Measurements from ENCODE around the gene DHX29. TPM values are rescaled to one million over a fixed set of nuclear protein-coding genes. Genes with fewer than 3 reads are reported as not detected.

Gene DHX29
- total RNA-seq, 4 donors from 2014 or later: 16.5 to 32.9 (median 25.9) TPM

DNA sequence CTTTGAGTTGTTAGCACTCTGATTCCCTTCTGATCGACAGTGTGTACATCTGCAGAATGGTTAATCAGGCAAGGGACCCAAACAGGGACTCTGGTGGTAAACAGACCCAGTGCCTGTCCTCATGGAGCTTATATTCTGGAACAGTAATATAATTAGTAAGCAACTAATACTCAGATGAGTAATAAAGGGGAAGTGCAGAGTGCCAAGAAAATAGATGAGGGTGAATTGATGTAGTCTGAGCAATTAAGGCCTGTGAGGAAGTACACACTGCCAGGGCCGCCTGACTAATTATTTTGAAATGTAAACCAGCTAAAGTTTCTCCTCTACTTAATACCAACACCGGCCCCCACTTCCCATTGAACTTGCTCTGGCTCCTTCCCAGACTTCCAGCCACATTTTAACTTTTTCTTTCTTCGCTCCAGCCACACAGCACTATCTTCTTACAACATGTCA, 4.2 kb downstream of the DHX29 start:
- Histone ChIP-seq H3K36me3 (peaks cover 10% of the 10 kb centered on the region), H3K27ac (no peak overlapping the region), H3K4me3 (no peak overlapping the region), H3K9me3 (no peaks in the 10 kb centered on the region), H3K4me1 (peaks cover 38% of the 10 kb centered on the region), H3K27me3 (no peaks in the 10 kb centered on the region)
- 46% methylated on average over 4 of the region's 4 CpGs for WGBS
- TF ChIP-seq EP300 (IDR thresholded peaks at IDR 0.05) (no peak), POLR2AphosphoS5 (IDR thresholded peaks at IDR 0.05) (no peak), POLR2A (IDR thresholded peaks at IDR 0.05) (no peak)
- TF ChIP-seq, protein P1, sequence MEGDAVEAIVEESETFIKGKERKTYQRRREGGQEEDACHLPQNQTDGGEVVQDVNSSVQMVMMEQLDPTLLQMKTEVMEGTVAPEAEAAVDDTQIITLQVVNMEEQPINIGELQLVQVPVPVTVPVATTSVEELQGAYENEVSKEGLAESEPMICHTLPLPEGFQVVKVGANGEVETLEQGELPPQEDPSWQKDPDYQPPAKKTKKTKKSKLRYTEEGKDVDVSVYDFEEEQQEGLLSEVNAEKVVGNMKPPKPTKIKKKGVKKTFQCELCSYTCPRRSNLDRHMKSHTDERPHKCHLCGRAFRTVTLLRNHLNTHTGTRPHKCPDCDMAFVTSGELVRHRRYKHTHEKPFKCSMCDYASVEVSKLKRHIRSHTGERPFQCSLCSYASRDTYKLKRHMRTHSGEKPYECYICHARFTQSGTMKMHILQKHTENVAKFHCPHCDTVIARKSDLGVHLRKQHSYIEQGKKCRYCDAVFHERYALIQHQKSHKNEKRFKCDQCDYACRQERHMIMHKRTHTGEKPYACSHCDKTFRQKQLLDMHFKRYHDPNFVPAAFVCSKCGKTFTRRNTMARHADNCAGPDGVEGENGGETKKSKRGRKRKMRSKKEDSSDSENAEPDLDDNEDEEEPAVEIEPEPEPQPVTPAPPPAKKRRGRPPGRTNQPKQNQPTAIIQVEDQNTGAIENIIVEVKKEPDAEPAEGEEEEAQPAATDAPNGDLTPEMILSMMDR (IDR thresholded peaks at IDR 0.05): no peak
- DNase-seq (ENCODE audit: low spot score in 2 of 2): no peak

DNA sequence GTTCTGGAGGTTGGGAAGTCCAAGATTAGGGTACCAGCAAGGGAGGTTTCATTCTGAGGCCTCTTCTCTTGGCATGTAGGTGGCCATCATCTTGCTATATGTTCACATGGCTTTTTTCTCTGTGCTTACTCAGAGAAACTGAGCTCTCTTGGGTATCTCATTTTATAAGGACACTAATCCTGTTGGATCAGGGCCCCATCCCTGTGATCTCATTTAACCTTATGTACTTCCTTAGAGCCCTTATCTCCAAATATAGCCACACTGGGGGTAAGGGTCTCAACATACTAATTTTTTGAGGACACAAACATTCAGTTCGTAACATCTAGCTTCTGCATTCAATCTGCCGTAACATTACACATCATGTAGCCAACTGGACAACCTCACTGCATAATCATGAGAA, 6.6 kb downstream of the DHX29 start:
- peaks cover 27% of the 10 kb centered on the region for H3K4me1 ChIP-seq
- TF ChIP-seq, protein P1 (IDR thresholded peaks at IDR 0.05): no peak
- TF ChIP-seq POLR2AphosphoS5 (IDR thresholded peaks at IDR 0.05) (no peak), EP300 (IDR thresholded peaks at IDR 0.05) (no peak), POLR2A (IDR thresholded peaks at IDR 0.05) (no peak)
- DNase-seq (ENCODE audit: low spot score in 2 of 2): no peak
- WGBS: 100% methylated on average over 2 of the region's 2 CpGs
- no peaks in the 10 kb centered on the region for H3K27me3 ChIP-seq
- no peak overlapping the region for H3K27ac ChIP-seq
- H3K36me3 ChIP-seq: peaks cover 12% of the 10 kb centered on the region
- no peaks in the 10 kb centered on the region for H3K9me3 ChIP-seq
- no peak overlapping the region for H3K4me3 ChIP-seq

DNA sequence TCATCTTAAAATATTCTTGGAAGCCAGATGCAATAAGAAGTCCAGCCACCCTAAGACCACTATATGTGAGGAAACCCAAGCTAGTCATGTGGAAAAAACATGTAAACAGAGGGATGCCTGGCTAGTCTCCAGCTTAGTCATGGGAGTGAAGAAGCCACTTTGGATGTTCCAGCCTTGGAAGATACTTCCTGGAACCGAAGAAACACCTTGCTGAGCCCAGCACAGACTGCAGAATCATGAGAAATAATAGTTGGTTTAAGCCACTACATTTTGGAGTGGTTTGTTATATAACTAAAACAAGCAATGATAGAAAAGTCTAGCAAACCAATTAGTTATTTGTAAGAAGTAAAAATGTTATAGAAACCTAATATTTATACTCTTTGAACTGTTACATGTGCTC, 12.6 kb downstream of the DHX29 start:
- TF ChIP-seq EP300 (IDR thresholded peaks at IDR 0.05) (no peak), POLR2A (IDR thresholded peaks at IDR 0.05) (no peak), POLR2AphosphoS5 (IDR thresholded peaks at IDR 0.05) (no peak)
- TF ChIP-seq, protein P1 (IDR thresholded peaks at IDR 0.05): no peak
- DNase-seq (ENCODE audit: low spot score in 2 of 2): no peak
- WGBS: 97% methylated on average over 1 of the region's 1 CpG
- H3K27ac ChIP-seq: no peak overlapping the region
- no peak overlapping the region for H3K4me3 ChIP-seq
- no peaks in the 10 kb centered on the region for H3K27me3 ChIP-seq
- H3K36me3 ChIP-seq: peaks cover 59% of the 10 kb centered on the region
- no peaks in the 10 kb centered on the region for H3K9me3 ChIP-seq
- no peaks in the 10 kb centered on the region for H3K4me1 ChIP-seq

DNA sequence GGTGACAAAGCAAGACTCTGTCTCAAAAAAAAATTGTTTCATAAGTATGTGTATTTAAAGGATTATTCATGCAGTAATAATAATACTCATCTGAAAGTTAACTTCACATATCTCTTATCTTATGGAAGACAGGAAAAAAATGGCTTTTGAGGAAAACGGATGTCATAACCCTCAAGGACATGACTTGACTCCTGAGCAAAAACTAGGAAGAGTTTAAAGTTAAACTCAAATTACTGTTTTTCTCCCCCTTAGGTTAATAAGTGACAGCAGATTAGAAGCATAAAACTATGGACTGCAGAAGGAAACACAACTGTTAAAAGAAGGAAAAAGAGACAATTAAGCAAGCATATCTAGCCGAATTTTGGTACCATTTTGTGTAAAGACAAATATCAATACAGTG, 16.5 kb downstream of the DHX29 start:
- Histone ChIP-seq H3K4me3 (no peak overlapping the region), H3K36me3 (peaks cover 94% of the 10 kb centered on the region), H3K27me3 (no peaks in the 10 kb centered on the region), H3K9me3 (no peaks in the 10 kb centered on the region), H3K4me1 (no peaks in the 10 kb centered on the region), H3K27ac (no peak overlapping the region)
- WGBS: 91% methylated on average over 2 of the region's 2 CpGs
- DNase-seq (ENCODE audit: low spot score in 2 of 2): no peak
- no peak for TF ChIP-seq POLR2A (IDR thresholded peaks at IDR 0.05)
- no peak for TF ChIP-seq POLR2AphosphoS5 (IDR thresholded peaks at IDR 0.05)
- no peak for TF ChIP-seq EP300 (IDR thresholded peaks at IDR 0.05)
- TF ChIP-seq, protein P1 (IDR thresholded peaks at IDR 0.05): no peak

DNA sequence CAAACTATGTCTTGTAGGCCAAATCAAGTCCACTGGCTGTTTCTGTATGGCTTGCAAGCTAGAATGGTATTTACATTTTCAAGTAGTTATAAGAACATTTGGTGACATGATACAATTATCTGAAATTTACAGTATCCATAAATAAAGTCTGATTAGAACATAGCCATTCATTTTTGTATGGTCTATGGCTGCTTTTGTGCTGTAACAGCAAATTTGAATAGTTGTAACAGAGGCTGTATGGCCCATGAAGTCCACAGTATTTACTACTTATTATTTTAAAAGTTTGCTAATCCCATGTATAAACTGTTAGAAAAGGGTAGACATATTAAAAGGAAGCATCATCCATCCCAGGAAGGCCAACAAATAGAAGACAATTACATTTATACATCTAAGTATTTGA, 17.7 kb downstream of the DHX29 start:
- Histone ChIP-seq H3K36me3 (peaks cover 93% of the 10 kb centered on the region), H3K27me3 (no peaks in the 10 kb centered on the region), H3K4me3 (no peak overlapping the region), H3K9me3 (no peaks in the 10 kb centered on the region), H3K4me1 (no peaks in the 10 kb centered on the region), H3K27ac (no peak overlapping the region)
- TF ChIP-seq, protein P1 (IDR thresholded peaks at IDR 0.05): no peak
- TF ChIP-seq POLR2A (IDR thresholded peaks at IDR 0.05): no peak
- no peak for TF ChIP-seq EP300 (IDR thresholded peaks at IDR 0.05)
- no peak for TF ChIP-seq POLR2AphosphoS5 (IDR thresholded peaks at IDR 0.05)
- DNase-seq (ENCODE audit: low spot score in 2 of 2): no peak

Measured in suprapubic skin (tissue), 4 donors.